H9 (cell line): ENCODE results near the gene PMCH. TPM values are rescaled to one million over a fixed set of nuclear protein-coding genes. Genes with fewer than 3 reads are reported as not detected.

ENCODE experiments used
- DNase-seq: peaks from one replicate; pipeline ENCODE4 v3.0.0-alpha.2; 2017
- H2AFZ ChIP-seq: one replicate; pipeline ENCODE4 v1.6.1; 2013; ENCODE audit warnings: mild to moderate bottlenecking, low read length, control low read depth, moderate library complexity
- H2AK5ac ChIP-seq: 2 replicates; pipeline ENCODE4 v1.6.1; 2013; ENCODE audit warnings: low read length, control low read depth, mixed read lengths; ENCODE audit not compliant: insufficient read length
- H2BK120ac ChIP-seq: one replicate; pipeline ENCODE4 v1.6.1; 2013; ENCODE audit warnings: low read depth, mild to moderate bottlenecking, low read length, control low read depth, inconsistent platforms; ENCODE audit not compliant: poor library complexity, severe bottlenecking
- H2BK12ac ChIP-seq: 2 replicates; pipeline ENCODE4 v1.6.1; 2013; ENCODE audit warnings: low read length, control low read depth, mixed read lengths, low read depth; ENCODE audit not compliant: insufficient read length
- H2BK15ac ChIP-seq: 2 replicates; pipeline ENCODE4 v1.6.1; 2013; ENCODE audit warnings: low read depth, low read length, control low read depth
- H2BK20ac ChIP-seq: one replicate; pipeline ENCODE4 v1.6.1; 2013; ENCODE audit warnings: low read depth, mild to moderate bottlenecking, low read length, control low read depth, inconsistent platforms; ENCODE audit not compliant: poor library complexity, severe bottlenecking
- H2BK5ac ChIP-seq: 2 replicates; pipeline ENCODE4 v1.6.1; 2013; ENCODE audit warnings: low read length, control low read depth, mixed read lengths; ENCODE audit not compliant: insufficient read length
- H3K14ac ChIP-seq: 2 replicates; pipeline ENCODE4 v1.6.1; 2013; ENCODE audit warnings: low read length, control low read depth; ENCODE audit not compliant: insufficient read depth
- H3K18ac ChIP-seq: 2 replicates; pipeline ENCODE4 v1.6.1; 2013; ENCODE audit warnings: low read depth, mild to moderate bottlenecking, mixed read lengths, low read length, control low read depth; ENCODE audit not compliant: insufficient read length
- H3K23ac ChIP-seq: 2 replicates; pipeline ENCODE4 v1.6.1; 2013; ENCODE audit warnings: low read length, control low read depth, mixed read lengths, low read depth; ENCODE audit not compliant: insufficient read length
- H3K23me2 ChIP-seq: 2 replicates; pipeline ENCODE4 v1.6.1; 2013; ENCODE audit warnings: low read depth, mild to moderate bottlenecking, mixed read lengths, low read length, control low read depth; ENCODE audit not compliant: insufficient read length, poor library complexity, severe bottlenecking
- H3K27ac ChIP-seq: 2 replicates; pipeline ENCODE4 v1.5.1; 2013; ENCODE audit warnings: low read length, control low read depth, mixed read lengths, low read depth; ENCODE audit not compliant: insufficient read length
- H3K27me3 ChIP-seq: 2 replicates; pipeline ENCODE4 v1.6.1; 2013; ENCODE audit warnings: low read length, control low read depth, inconsistent platforms; ENCODE audit not compliant: insufficient read depth
- H3K4ac ChIP-seq: 2 replicates; pipeline ENCODE4 v1.6.1; 2013; ENCODE audit warnings: low read depth, mild to moderate bottlenecking, control low read depth, inconsistent platforms, low read length, moderate library complexity
- H3K4me1 ChIP-seq: 2 replicates; pipeline ENCODE4 v1.6.1; 2013; ENCODE audit warnings: low read length, control low read depth, inconsistent platforms; ENCODE audit not compliant: insufficient read depth
- H3K4me2 ChIP-seq: 2 replicates; pipeline ENCODE4 v1.6.1; 2013; ENCODE audit warnings: low read length, control low read depth, mixed read lengths; ENCODE audit not compliant: insufficient read length, insufficient read depth
- H3K56ac ChIP-seq: 2 replicates; pipeline ENCODE4 v1.6.1; 2013; ENCODE audit warnings: low read depth, mild to moderate bottlenecking, mixed read lengths, low read length, control low read depth; ENCODE audit not compliant: insufficient read length
- H3K79me1 ChIP-seq: 2 replicates; pipeline ENCODE4 v1.6.1; 2013; ENCODE audit warnings: low read depth, mild to moderate bottlenecking, moderate library complexity, low read length, control low read depth, inconsistent platforms; ENCODE audit not compliant: insufficient read depth, poor library complexity, severe bottlenecking
- H3K79me2 ChIP-seq: 2 replicates; pipeline ENCODE4 v1.6.1; 2013; ENCODE audit warnings: low read length, control low read depth, inconsistent platforms; ENCODE audit not compliant: insufficient read depth
- H3K9ac ChIP-seq: 2 replicates; pipeline ENCODE4 v1.6.1; 2013; ENCODE audit warnings: low read length, control low read depth, mixed read lengths; ENCODE audit not compliant: insufficient read length; ENCODE audit errors: extremely low read depth
- H3K9me3 ChIP-seq: one replicate; pipeline ENCODE4 v1.6.1; 2013; ENCODE audit warnings: low read depth, low read length, inconsistent platforms; ENCODE audit not compliant: control insufficient read depth
- H3T11ph ChIP-seq: one replicate; pipeline ENCODE4 v1.6.1; 2013; ENCODE audit warnings: mild to moderate bottlenecking, low read length, control low read depth, inconsistent platforms
- H4K20me1 ChIP-seq: one replicate; pipeline ENCODE4 v1.6.1; 2013; ENCODE audit not compliant: control insufficient read depth, insufficient read length, insufficient read depth
- H4K5ac ChIP-seq: 2 replicates; pipeline ENCODE4 v1.6.1; 2013; ENCODE audit warnings: low read depth, mild to moderate bottlenecking, mixed read lengths, low read length, control low read depth; ENCODE audit not compliant: insufficient read length
- H4K8ac ChIP-seq: replicated peaks from 2 replicates; pipeline ENCODE4 v1.6.1; 2013; ENCODE audit warnings: low read length, control low read depth, mixed read lengths, low read depth; ENCODE audit not compliant: insufficient read length
- H4K91ac ChIP-seq: 2 replicates; pipeline ENCODE4 v1.6.1; 2013; ENCODE audit warnings: low read depth, mild to moderate bottlenecking, moderate library complexity, mixed read lengths, low read length, control low read depth; ENCODE audit not compliant: insufficient read length
- H3K27ac Mint-ChIP-seq, 3 experiments: 2 replicates in 2 of 3; 3 replicates in 1 of 3; pipeline ENCODE4 v1.8.0; 2020 to 2021; ENCODE audit warnings: mixed read lengths in 3 of 3, mild to moderate bottlenecking in 1 of 3, moderate library complexity in 1 of 3
- H3K27me3 Mint-ChIP-seq: 2 replicates; pipeline ENCODE4 v1.8.0; 2021; ENCODE audit warnings: low read depth, mild to moderate bottlenecking, moderate library complexity, mixed read lengths
- H3K36me3 Mint-ChIP-seq, 3 experiments: 2 replicates in 2 of 3; 3 replicates in 1 of 3; pipeline ENCODE4 v1.8.0; 2020 to 2021; ENCODE audit warnings: low read depth in 3 of 3, mixed read lengths in 3 of 3; ENCODE audit not compliant: insufficient read depth in 1 of 3
- H3K4me1 Mint-ChIP-seq, 2 experiments: 2 replicates each; pipeline ENCODE4 v1.8.0; 2020; ENCODE audit warnings: mixed read lengths in 2 of 2
- H3K4me3 Mint-ChIP-seq, 2 experiments: 2 replicates in 1 of 2; 3 replicates in 1 of 2; pipeline ENCODE4 v1.8.0; 2020 to 2021; ENCODE audit warnings: mild to moderate bottlenecking in 2 of 2, mixed read lengths in 2 of 2, moderate library complexity in 1 of 2
- H3K9me3 Mint-ChIP-seq, 2 experiments: 2 replicates in 1 of 2; 3 replicates in 1 of 2; pipeline ENCODE4 v1.8.0; 2020; ENCODE audit warnings: mild to moderate bottlenecking in 2 of 2, mixed read lengths in 2 of 2, moderate library complexity in 1 of 2
- WGBS: extraction: QIAGEN DNeasy Blood & Tissue Kit; methylation state at CpG from one replicate; pipeline ENCODE4 v1.1.7; 2013; ENCODE audit warnings: missing lambda C conversion rate, low lambda C conversion rate, mixed read lengths; ENCODE audit not compliant: insufficient read length; ENCODE audit errors: extremely low coverage; 5-methylcytosine and 5-hydroxymethylcytosine counted together
- total RNA-seq: library from RNA; stranded (reverse); gene quantifications from 2 replicates; pipeline ENCODE4 v1.2.1, GENCODE V29; 2021
- TF ChIP-seq, protein P1 (sequence below): fragments of 200-600 bp; sonication (generic); conservative IDR thresholded peaks from 3 replicates; pipeline ENCODE4 v1.8.0; 2021; ENCODE audit warnings: antibody characterized with exemption, mild to moderate bottlenecking

Gene PMCH
- total RNA-seq, 1 experiment from 2014 or later: not detected

DNA sequence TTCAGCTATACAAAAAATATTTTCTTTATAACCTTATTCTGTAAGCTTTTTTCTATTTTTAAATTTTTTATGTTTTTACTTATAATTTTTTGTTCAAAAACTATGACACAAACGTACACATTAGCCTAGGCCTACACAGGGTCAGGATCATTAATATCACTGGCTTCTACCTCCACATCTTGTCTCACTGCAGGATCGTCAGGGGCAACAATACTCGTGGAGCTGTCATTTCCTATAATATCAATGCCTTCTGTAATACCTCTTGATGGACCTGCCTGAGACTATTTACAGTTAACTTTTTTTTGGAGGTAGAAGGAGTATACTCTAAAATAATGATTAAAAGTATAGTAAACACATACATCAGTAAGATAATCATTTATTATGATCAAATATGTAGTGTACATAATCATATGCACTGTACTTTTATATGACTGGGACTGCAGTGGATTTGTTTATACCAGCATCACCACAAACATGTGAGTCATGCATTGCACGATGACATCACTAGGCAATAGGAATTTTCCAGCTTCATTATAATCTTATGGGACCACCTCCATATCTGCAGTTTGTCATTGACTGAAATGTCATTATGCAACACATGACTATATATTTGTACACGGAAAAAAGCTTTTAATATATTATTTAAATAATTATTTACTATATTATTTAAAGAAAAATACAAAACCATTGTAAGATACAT lies 18.5 kb upstream of the PMCH start:
- no peak overlapping the region for H3K4ac ChIP-seq
- TF ChIP-seq, protein P1, sequence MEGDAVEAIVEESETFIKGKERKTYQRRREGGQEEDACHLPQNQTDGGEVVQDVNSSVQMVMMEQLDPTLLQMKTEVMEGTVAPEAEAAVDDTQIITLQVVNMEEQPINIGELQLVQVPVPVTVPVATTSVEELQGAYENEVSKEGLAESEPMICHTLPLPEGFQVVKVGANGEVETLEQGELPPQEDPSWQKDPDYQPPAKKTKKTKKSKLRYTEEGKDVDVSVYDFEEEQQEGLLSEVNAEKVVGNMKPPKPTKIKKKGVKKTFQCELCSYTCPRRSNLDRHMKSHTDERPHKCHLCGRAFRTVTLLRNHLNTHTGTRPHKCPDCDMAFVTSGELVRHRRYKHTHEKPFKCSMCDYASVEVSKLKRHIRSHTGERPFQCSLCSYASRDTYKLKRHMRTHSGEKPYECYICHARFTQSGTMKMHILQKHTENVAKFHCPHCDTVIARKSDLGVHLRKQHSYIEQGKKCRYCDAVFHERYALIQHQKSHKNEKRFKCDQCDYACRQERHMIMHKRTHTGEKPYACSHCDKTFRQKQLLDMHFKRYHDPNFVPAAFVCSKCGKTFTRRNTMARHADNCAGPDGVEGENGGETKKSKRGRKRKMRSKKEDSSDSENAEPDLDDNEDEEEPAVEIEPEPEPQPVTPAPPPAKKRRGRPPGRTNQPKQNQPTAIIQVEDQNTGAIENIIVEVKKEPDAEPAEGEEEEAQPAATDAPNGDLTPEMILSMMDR: no peak
- H3K18ac ChIP-seq: no peak overlapping the region
- no peak overlapping the region for H3K9ac ChIP-seq
- no peak overlapping the region for H2BK20ac ChIP-seq
- H3K79me1 ChIP-seq: no peaks in the 10 kb centered on the region
- no peak overlapping the region for H2AFZ ChIP-seq
- H3K27me3 Mint-ChIP-seq: no peaks in the 10 kb centered on the region
- no peaks in the 10 kb centered on the region for H3K27me3 ChIP-seq
- no peak overlapping the region for H2BK120ac ChIP-seq
- H4K5ac ChIP-seq: no peak overlapping the region
- H3K4me1 ChIP-seq: no peaks in the 10 kb centered on the region
- no peak overlapping the region for H3K56ac ChIP-seq
- no peak overlapping the region for H3K27ac Mint-ChIP-seq
- WGBS: no CpG with 5 or more reads among the region's 5 CpGs
- no peaks in the 10 kb centered on the region for H4K20me1 ChIP-seq
- H3K79me2 ChIP-seq: no peaks in the 10 kb centered on the region
- no peaks in the 10 kb centered on the region for H3K36me3 Mint-ChIP-seq
- no peak overlapping the region for H4K8ac ChIP-seq
- H4K91ac ChIP-seq: no peak overlapping the region
- no peaks in the 10 kb centered on the region for H3K9me3 ChIP-seq
- no peak overlapping the region for H3K23ac ChIP-seq
- no peak overlapping the region for H3K4me3 Mint-ChIP-seq
- no peaks in the 10 kb centered on the region for H3K4me1 Mint-ChIP-seq
- H2BK15ac ChIP-seq: no peak overlapping the region
- H3K14ac ChIP-seq: no peak overlapping the region
- no peak overlapping the region for H3K4me2 ChIP-seq
- no peak for DNase-seq
- no peak overlapping the region for H2BK12ac ChIP-seq
- no peaks in the 10 kb centered on the region for H3K9me3 Mint-ChIP-seq
- no peak overlapping the region for H3T11ph ChIP-seq
- H2AK5ac ChIP-seq: no peak overlapping the region
- H3K23me2 ChIP-seq: no peaks in the 10 kb centered on the region
- H2BK5ac ChIP-seq: no peak overlapping the region
- H3K27ac ChIP-seq: no peak overlapping the region
